Colon (tissue), 2 donors: ENCODE data around the gene ZDHHC1.
"Not testable (repeated sequence)": the region's sequence is repeated elsewhere in the genome, so short reads cannot be mapped to it uniquely, and the experiment has no call there.

Source experiments
- FAIRE-seq: peaks from 2 replicates; lab custom pipeline; 2012; peaks lifted over from hg19 to GRCh38; lab: Jason Lieb, UNC
- donor health status: control.
- donor health status: control.

The ZDHHC1 gene

DNA sequence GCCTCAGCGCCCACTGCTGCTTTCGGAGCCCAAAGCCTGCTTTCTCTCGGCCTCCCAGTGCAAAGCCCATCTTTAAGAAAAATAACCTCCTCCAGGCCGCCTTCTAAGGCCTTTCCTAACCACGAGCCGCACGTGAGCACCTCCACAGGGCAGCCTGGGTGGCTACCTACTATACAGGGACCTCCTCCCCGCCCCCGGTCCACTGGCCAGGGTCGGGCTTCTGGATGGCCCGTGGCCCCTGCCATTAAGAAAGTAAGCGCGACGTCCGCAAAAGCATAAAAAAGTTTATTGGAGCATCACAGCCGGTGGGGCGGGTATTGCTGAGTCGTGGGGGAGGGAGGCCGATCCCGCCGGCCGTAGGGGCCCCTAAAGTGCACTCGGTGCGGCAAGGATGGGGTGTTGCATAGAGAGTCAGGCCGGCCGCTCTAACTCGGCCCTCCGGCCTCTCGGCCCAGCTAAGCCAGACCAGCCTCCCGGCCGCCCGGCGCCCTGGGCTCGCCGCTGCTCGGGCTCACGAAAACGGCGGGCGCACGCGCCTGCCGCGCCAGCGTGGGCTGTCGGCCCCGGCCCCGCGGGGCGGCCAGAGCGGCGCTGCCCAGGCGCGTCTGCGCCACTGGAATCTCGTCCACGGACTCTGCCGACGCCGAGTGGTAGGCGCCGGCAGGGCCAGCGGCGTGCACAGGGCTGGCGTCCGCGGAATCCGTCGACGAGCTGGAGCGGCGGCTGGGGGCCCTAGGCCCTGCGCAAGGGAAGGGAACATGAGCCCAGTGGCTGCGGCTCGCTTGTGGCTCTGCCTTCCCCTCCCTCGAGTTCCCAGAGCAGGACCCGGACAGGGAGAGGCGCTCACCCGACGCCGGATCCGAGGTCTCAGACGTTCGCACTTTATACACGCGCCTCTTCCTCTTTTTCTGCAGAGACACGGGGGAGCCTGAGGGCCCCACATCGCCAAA lies 21.8 kb downstream of the ZDHHC1 start:
- FAIRE-seq: no peak

DNA sequence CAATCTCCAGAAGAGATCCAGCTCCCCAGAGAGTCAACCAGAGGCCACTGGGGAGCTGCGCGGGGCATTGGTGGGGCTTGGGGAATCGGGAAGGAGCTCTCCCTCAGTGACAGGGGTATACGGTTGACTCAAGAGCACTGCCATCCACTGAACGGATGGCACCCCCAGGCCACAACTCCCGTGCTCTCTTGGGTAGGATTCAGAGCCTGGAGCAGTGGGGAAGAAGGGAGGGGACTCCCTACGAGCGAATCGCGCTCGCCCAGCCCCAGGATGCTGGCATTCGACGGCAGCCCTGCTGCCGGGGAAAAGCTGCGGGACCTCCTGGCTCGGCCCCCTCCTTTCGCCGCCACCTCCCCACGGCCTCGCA lies 22.5 kb downstream of the ZDHHC1 start:
- no peak for FAIRE-seq

DNA sequence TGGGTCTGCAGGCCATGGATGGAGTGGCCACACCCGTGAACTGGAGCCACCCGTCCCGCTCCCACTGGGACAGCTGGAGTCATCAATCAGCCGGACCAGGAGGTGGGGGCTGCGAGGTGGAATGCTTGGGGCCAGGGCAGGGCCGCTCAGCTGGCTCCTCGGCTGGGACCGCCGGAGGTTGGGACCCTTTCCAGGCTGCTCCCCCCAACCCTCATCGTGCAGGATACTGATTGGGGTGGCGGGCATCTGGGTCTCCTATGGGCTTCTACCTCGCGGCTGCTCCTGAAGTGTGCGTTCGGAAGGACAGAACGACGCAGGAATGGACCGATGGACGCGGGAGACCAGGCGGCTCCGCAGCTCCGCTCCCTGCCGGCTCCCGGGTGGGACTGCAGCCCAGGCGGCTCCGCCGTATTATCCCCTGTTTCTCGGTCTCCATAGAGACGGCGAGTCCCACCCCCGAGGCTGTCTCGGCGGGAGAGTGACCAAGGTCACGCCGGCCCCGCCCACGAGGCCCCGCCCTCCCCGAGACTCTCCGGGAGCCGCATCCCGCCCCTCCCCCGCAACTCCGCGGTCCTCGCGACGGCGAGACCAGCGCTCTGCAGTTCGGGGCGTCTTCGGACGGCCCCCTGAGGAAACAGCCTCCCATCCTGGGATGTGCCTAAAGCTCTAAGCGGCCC lies 23.0 kb downstream of the ZDHHC1 start, which contains the start of gene TPPP3:
Gene TPPP3, minus strand, starts transcription at position 388 of the 677 bp plus-strand sequence. CDS start 2,387 bp downstream, outside the sequence.
- FAIRE-seq: no peak

DNA sequence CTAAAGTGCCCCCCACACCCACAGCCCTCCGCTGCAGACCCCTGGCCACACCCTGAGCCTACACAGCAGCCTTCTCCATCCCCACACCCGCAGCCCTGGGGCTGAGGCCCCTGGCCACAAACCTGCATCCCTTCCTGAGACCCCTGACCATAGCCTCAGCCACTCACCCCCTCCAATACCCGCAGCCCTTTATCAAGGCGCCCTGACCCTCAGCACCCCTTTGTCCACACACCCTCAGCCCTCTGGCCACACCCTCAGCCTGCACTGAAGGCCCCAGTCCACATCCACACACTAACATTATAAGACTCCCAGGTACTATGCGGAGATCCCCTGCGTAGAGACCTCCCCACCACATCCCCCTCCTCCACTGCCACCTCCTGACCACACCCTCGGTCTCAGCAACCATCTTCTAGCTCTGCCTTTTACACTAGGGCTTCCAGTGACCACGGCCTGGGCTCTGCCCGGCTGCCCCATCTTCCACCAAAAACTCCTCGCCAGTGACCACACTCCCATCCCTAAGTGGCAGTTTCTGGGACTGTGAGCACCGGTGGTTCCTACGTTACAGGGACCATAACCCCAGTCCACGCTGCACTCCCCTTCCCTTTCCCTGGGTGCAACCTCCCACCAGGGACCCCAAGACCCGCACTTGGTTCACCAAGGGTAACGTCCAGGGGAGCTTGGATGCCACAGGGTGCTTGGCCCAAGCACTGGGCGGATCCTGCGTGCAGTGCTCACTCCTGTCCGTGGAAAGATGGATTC lies 23.8 kb downstream of the ZDHHC1 start:
- no peak for FAIRE-seq

DNA sequence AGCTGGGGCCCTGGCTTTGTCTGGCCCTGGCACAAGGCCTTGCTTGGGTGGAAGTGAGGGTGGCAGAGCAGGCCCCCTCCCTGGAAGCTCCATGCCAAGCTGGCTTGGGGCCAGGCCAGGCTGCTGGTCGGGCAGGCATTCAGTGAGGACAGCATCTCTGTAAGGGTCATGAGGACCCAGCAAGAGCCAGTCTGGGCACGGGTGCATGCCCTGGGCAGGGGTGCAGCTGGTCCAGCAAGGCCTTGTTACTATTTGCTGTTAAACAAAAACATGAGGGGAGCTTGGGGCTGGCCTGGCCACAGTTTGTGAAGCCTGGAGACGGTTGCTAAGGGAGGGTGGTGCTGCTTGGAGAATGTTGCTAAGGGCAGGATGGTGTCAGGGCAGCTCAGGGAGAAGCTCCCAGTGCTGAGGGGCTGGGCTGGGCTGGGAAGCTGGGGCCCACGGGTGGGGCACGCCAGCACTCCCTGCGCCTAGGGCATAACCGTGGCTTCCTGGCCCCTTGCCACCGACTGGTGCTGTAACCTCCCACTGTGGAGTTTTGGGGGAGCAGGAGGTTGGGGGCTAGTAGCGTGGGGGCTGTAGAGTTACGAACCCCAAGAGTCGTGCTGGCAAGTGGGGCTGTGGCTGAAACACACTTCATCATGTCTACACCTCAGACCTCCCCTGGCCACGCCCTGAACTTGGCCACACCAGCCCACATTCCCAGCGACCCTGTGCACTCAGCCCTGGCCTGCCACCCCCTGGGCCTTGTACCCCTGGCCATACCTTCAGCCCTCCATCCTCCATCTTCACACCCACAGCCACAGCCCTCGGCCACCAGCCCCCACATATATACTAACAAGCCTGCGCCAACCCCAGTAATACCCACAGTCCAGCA lies 24.6 kb downstream of the ZDHHC1 start:
- FAIRE-seq: no peak

DNA sequence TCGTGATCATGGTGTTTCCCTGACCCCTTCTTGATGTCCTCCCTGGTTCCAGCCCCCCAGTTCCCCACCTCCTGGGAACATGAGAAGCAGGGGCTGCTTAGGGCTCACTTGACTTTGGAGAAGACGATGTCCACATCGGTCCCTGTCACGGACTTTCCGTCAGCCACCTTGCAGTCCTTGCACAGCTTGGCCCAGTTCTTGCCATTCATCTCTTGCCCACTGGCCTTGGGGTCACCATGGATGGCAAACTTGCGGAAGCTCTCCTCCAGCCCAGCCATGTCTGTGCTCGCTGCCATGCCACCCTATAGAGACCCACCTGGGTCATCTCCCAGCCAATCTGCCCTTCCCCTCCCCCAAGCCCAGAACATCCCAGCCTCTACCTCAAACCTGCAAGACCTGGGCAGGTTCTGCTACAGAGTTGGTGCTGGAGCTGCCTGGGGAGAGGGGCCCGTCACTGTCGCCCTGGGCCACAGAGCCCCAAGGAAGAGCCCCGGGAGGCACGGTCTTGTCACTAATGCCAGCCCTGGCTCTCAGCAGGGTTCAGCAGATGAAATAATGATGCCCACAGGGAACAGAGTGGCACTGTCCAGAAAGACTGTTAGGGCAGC lies 25.4 kb downstream of the ZDHHC1 start:
- FAIRE-seq: no peak

DNA sequence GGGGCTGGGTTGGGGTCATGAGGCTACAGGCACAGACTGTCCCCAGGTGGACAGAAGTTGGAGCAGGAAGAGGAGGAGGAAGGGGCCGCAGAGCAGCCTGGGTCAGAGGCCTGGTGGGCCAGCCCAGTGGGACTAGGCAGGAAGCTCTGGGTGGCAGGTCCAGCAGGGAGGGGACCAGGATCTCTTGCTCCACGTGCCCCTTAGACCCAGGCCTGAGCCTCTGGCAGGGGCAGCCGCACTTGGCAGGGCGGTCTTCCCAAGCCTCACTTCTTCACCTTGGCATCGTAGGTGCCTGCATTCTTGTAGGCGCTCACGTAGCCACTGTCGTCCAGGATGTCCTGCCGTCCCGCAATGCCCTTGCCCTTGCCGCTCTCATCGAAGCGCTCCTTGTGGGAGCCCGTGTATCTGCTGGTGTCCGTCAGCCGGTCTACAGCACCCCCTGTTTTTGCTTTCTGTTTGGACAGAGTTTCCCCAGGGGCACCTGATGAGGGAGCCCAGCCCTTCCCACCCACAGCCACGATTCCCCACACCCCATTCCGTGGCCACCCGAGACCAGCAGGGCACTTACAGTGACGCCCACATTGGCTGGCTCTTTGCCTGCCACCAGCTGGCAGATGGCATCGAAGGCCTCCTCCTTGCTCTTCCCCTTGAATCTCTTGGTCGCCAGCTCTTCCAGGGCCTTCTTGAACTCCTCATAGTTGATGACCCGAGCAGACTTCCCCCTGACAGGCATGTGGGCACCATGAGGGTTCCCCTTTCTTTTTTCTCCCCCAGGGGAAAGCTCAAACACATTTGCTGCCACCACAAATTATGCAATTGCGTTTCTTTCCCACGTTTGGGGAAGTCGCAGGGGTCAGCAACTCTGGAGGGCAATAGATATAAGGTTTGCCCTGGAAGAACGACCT lies 26.1 kb downstream of the ZDHHC1 start:
- FAIRE-seq: no peak

DNA sequence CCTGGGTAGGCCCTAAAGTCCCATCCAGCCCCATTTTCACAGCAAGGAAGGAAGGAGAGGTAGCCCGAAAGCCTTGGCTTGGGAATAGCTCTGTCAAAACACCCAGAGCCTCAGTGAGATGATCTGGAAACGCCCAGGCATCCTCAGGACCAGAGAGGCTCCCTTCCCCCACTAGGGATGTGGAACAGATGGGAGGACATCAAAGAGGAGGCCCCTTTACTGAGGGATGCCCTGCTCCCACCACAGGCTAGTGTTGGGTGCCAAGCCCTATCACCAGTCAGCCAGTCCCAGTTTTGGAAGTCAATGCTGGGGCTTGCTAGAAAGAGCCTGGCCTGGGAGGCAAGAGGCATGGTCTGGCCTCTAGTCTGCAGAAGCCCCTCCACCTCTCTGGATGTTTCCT lies 27.7 kb downstream of the ZDHHC1 start:
- no peak for FAIRE-seq

DNA sequence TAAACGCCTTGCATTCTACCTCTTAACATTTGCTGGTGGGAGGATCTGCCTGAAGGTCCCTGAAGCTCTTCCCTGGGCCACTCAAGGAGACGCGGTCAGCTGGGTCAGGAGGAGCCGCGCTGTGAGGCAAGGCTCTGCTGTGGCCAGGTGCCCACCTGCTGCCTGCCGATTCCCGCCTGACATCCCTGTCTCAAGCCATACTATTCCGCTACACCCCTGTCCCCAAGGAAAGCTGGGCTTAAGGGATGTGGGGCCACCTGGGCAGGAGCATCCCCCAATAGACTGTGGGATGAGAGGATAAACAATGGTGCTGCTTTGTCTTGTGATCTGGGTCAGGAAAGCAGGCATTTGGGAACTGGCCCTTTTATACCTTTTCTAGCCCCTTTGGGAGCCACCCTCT lies 28.1 kb downstream of the ZDHHC1 start:
- no peak for FAIRE-seq

DNA sequence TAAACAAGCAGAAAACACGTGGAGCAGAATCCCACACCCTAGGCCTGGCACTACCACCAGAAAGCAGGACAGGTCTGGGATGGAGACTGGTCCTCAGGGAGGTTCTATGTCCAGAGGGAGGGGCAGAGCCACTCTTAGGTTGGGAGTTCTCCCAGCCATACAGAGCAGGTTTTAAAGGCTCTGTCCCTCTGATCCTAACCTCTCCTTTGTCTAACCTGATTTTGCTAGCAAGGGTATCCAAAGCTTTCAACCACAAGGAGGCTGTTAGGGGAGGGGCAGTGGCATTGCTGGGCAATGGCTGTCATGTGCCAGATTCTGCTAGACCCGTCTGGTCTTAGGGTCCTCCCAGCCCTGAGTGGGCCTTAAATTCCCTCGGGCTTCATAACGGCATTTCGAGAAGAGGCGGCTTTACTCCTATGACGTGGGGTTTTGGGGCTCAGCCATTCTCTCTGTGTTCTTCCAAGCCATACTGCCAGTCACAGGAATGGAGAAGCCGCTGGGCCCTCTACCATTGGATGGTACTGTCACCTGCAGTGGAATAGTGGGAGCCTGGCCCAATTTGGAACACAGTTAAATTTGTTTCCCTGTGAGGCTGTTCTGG lies 28.7 kb downstream of the ZDHHC1 start:
- no peak for FAIRE-seq

DNA sequence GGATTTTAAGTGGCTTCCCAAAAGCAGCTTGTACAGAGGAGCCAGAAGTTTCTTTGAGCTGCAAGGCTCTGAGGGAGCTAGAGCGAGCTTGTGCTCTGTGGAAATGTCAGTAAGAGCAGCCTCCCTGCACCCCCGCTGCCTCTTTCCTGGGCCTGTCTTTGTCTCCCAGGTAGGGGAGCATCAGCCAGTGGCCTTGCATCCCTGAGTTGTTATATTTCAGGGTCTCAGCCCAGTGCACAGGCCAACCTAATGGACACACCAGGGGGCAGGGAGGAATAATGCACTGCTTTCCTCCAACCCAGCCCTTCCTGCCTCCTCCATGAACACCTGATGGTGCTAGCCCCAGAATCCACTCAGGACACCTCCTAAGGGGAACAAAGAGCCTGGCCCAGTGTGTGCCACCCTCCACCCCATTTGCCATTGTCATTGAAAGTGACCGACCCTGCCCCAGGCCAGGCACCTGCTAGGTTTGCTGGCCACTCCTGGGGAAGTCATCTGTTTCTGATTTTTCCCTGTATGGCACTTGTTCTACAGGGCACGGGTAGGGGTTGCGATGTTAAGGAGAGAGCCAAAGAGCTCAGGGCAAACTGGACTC lies 29.3 kb downstream of the ZDHHC1 start:
- FAIRE-seq: no peak

DNA sequence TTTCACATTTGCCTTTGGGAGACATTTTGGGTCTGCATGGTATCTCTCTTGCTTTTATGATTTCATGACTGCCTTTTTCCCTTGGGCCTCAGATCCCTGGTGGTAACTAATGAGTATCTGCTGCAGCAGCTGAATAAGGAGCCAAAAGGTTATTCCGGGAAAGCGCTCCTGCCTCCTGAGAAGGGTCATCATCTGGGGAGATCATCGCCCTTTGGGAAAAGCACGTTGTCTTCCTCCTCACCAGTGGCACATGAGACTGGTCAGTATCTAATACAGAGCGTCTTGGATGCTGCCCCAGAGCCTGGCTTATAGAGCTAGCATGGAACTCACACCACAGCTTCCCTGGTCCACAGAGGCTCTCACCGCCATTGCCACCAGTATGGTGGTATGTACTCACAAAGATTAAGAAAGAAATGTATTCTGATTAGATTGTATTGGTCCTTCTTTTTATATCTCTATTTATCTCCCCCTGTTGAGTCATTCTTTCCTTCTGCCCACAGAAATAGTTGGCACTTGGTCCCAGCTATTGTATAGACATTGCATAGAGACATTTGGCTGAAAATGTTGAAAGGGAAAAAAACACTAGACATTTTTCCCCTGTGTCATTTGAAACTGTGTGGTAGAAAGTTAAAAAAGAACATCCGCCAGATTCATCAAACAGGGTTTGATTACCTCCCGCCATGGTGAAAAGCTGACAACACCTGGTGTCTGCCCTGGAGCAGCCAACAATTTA lies 31.3 kb downstream of the ZDHHC1 start:
- no peak for FAIRE-seq

DNA sequence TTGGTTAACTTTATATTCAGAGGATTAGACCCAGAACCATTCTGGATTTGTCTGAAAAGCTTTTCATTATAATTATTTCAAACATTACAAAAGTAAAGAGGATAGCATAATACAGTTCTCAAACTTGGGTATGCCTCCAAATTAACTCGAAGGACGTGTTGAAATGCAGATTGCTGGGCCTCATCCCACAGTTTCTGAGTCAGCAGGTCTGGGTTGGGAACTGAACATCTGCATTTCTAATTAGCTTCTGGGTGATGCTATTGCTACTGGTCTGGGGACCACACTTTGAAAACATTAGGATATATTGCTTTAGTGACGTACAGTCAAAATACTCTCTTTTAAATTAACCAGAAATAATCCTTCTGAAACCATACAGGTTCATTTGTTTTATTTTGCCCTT lies 33.0 kb downstream of the ZDHHC1 start:
- no peak for FAIRE-seq

DNA sequence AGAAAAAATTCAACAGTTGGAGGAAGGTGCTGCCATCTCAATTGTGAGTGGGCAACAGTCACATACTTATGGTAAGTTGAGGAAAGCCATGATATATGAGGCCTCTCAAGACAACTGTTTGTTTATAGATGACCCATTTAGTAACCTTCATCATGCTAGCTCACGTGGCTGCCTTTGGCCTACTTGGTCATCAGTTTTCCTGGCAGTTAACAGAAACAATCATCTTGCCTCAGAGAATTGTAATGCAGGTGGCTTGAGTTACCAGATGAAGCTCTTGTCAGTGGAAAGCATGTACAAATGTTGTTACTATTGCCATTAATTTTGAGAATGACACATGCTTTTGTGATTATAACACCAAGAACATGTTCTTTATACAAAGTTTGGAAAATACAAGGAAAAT lies 37.6 kb downstream of the ZDHHC1 start:
- FAIRE-seq: no peak

DNA sequence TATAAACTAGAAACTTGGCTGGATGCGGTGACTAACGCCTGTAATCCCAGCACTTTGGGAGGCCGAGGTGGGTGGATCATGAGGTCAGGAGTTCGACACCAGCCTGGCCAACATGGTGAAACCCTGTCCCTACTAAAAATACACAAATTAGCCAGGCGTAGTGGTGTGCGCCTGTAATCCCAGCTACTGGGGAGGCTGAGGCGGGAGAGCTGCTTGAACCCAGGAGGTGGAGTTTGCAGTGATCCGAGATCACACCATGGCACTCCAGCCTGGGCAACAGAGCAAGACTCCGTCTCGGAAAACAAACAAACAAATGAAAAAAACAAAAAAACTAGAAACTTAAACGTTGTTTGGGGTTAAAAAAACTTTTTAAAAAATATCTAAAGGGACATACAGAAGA lies 40.3 kb downstream of the ZDHHC1 start:
- not testable (repeated sequence) for FAIRE-seq

DNA sequence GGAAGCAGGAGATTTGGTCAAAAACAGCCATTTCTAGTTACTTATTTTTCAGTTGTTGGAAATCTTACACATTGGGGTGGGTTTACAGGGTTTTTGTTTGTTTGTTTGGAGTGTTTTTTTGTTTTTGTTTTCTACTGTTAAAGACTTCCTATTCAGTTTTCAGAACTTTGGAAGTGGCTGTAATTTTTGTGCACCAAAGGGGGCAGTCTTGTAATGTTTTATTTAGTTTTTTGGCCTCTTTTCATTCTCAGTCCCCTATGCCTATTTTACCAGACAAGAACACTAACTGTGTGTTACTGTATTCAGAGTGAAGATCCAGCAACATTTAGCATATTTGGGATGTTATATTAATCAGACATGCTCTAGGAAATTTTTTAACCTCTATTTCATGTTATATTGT lies 43.6 kb downstream of the ZDHHC1 start:
- FAIRE-seq: no peak

DNA sequence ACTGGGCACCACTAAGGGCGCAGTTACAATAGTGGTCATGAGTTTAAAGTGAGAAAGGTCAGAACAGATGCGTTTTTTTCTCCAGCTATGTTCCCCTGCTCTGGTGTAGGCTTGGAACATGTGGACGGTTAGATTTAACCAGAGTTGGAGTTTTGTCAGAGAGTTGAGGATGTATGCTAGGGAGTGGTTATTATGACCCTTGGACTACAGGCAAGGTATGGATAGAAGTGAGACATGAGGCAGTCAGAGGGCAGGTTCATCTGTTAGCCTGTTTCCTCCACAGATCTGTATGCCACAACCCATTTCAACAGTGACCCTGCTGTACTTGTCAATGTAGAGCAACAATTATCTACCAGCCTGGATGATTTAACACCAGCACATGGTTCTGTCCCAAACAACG lies 45.6 kb downstream of the ZDHHC1 start:
- no peak for FAIRE-seq

DNA sequence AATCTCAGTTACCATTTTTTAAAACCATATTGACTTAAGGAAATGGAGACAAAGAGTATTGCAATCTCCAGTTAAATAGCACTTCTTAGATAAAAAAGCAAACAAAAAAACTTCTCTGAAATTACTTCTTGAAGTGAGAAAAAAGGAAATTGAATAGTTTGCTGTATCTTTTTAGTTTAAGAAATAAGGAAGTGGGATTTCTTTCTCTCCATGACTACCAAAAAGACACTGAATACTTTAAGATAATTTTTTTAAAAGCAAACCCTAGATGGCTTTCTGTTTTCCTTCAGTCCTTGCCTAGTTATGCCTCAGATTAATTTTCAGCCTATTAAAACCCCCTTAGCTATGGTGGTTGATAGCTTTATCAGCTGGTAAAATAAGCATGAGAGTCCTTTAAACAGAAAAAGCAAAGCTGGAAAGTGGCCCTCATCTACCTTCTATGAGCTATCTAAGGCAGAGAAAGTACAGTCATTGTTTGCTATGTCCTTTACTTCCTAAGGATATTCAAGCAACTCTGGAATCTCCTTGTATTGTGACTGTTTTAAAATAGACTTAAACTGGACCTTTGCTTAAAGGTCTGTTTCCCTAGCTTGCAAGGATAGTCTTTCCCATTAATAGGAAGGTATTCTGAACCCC lies 51.6 kb downstream of the ZDHHC1 start:
- no peak for FAIRE-seq
